Measurements from ENCODE around the gene CACNG8. TPM values are rescaled to one million over a fixed set of nuclear protein-coding genes. Genes with fewer than 3 reads are reported as not detected.

The CACNG8 gene
- total and polyA plus RNA-seq, 2 experiments from 2014 or later, result 0.06 to 0.13 TPM

- Histone ChIP-seq H4K20me1 (ENCODE audit: insufficient read depth, poor library complexity, severe bottlenecking) (no peaks in the 10 kb centered on the region), H3K79me2 (no peaks in the 10 kb centered on the region), H3K36me3 (replicated peaks; ENCODE audit: insufficient read depth, low read depth) (no peaks in the 10 kb centered on the region), H3K4me3 (no peak overlapping the region), H3K4me2 (no peak overlapping the region), H3K9me2 (replicated peaks; ENCODE audit: insufficient read depth) (no peaks in the 10 kb centered on the region), H3K27ac (no peak overlapping the region), H3K9me3 (ENCODE audit: low read depth) (no peaks in the 10 kb centered on the region), H3K27me3 (peaks cover 69% of the 10 kb centered on the region), H2AFZ (no peak overlapping the region), H3K4me1 (ENCODE audit: insufficient read depth) (no peaks in the 10 kb centered on the region)
- no peak for TF ChIP-seq CTCF (IDR thresholded peaks at IDR 0.05; ENCODE audit: poor library complexity)
- no peak for TF ChIP-seq EZH2 (IDR thresholded peaks at IDR 0.05; ENCODE audit: borderline replicate concordance)
- no peak for TF ChIP-seq EZH2phosphoT487 (IDR thresholded peaks at IDR 0.05; ENCODE audit: low read depth, severe bottlenecking, unreplicated experiment)
- 89% methylated on average over 4 of the region's 4 CpGs for WGBS (ENCODE audit: low lambda C conversion rate, missing lambda C conversion rate)
- no peak for DNase-seq (ENCODE audit: low spot score)
Measured at GRCh38 chr19:53944416-53944815, 18.3 kb upstream of the CACNG8 start.

DNA sequence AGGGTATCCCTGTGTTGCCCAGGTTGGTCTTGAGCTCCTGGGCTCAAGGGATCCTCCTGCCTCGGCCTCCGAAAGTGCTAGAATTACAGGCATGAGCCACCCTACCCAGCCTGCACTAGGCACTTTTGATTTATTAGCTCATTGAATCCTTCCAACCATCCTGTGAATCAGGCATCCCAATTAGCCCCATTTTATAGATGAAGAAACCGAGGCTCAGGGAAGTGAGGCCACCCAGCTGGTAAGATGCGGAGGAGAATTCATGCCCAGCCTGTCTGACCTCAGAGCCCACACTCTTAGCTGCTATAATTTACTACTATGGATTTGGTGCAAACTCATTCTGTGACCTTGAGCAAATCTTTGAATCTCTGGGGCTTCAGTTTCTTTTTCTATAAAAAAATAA, 17.8 kb upstream of the CACNG8 start:
- WGBS (ENCODE audit: low lambda C conversion rate, missing lambda C conversion rate), result 86% methylated on average over 4 of the region's 4 CpGs
- Histone ChIP-seq H3K4me2 (no peak overlapping the region), H3K9me3 (ENCODE audit: low read depth) (no peaks in the 10 kb centered on the region), H4K20me1 (ENCODE audit: insufficient read depth, poor library complexity, severe bottlenecking) (no peaks in the 10 kb centered on the region), H3K9me2 (replicated peaks; ENCODE audit: insufficient read depth) (no peaks in the 10 kb centered on the region), H3K27me3 (peaks cover 64% of the 10 kb centered on the region), H3K4me1 (ENCODE audit: insufficient read depth) (no peaks in the 10 kb centered on the region), H3K4me3 (no peak overlapping the region), H3K27ac (no peak overlapping the region), H2AFZ (no peak overlapping the region), H3K36me3 (replicated peaks; ENCODE audit: insufficient read depth, low read depth) (no peaks in the 10 kb centered on the region), H3K79me2 (no peaks in the 10 kb centered on the region)
- no peak for TF ChIP-seq EZH2 (IDR thresholded peaks at IDR 0.05; ENCODE audit: borderline replicate concordance)
- no peak for TF ChIP-seq EZH2phosphoT487 (IDR thresholded peaks at IDR 0.05; ENCODE audit: low read depth, severe bottlenecking, unreplicated experiment)
- TF ChIP-seq CTCF (IDR thresholded peaks at IDR 0.05; ENCODE audit: poor library complexity), result no peak
- no peak for DNase-seq (ENCODE audit: low spot score)

GRCh38 chr19:53945441-53945840, 17.3 kb upstream of the CACNG8 start:
- WGBS (ENCODE audit: low lambda C conversion rate, missing lambda C conversion rate), result 37% methylated on average over 9 of the region's 9 CpGs
- no peak overlapping the region for H3K4me2 ChIP-seq
- TF ChIP-seq EZH2 (IDR thresholded peaks at IDR 0.05; ENCODE audit: borderline replicate concordance) (no peak), CTCF (IDR thresholded peaks at IDR 0.05; ENCODE audit: poor library complexity) (no peak), EZH2phosphoT487 (IDR thresholded peaks at IDR 0.05; ENCODE audit: low read depth, severe bottlenecking, unreplicated experiment) (no peak)

GRCh38 chr19:53945998-53946397, 16.7 kb upstream of the CACNG8 start:
- no peaks in the 10 kb centered on the region for H3K9me3 ChIP-seq (ENCODE audit: low read depth)
- TF ChIP-seq EZH2 (IDR thresholded peaks at IDR 0.05; ENCODE audit: borderline replicate concordance) (no peak), EZH2phosphoT487 (IDR thresholded peaks at IDR 0.05; ENCODE audit: low read depth, severe bottlenecking, unreplicated experiment) (no peak), CTCF (IDR thresholded peaks at IDR 0.05; ENCODE audit: poor library complexity) (no peak)
- DNase-seq (ENCODE audit: low spot score), result no peak
- H3K9me2 ChIP-seq (replicated peaks; ENCODE audit: insufficient read depth), result no peaks in the 10 kb centered on the region
- no peaks in the 10 kb centered on the region for H3K79me2 ChIP-seq
- WGBS (ENCODE audit: low lambda C conversion rate, missing lambda C conversion rate), result 96% methylated on average over 2 of the region's 2 CpGs
- no peaks in the 10 kb centered on the region for H3K36me3 ChIP-seq (replicated peaks; ENCODE audit: insufficient read depth, low read depth)
- H3K4me3 ChIP-seq, result no peak overlapping the region
- H3K4me2 ChIP-seq, result no peak overlapping the region
- H4K20me1 ChIP-seq (ENCODE audit: insufficient read depth, poor library complexity, severe bottlenecking), result no peaks in the 10 kb centered on the region
- no peaks in the 10 kb centered on the region for H3K4me1 ChIP-seq (ENCODE audit: insufficient read depth)
- H2AFZ ChIP-seq, result no peak overlapping the region
- peaks cover 56% of the 10 kb centered on the region for H3K27me3 ChIP-seq
- H3K27ac ChIP-seq, result no peak overlapping the region

More at GRCh38 chr19:53945441-53945840, 17.3 kb upstream of the CACNG8 start:
- Histone ChIP-seq H3K4me3 (no peak overlapping the region), H3K79me2 (no peaks in the 10 kb centered on the region), H4K20me1 (ENCODE audit: insufficient read depth, poor library complexity, severe bottlenecking) (no peaks in the 10 kb centered on the region), H3K27me3 (peaks cover 59% of the 10 kb centered on the region), H3K27ac (no peak overlapping the region), H2AFZ (no peak overlapping the region), H3K4me1 (ENCODE audit: insufficient read depth) (no peaks in the 10 kb centered on the region), H3K9me3 (ENCODE audit: low read depth) (no peaks in the 10 kb centered on the region), H3K9me2 (replicated peaks; ENCODE audit: insufficient read depth) (no peaks in the 10 kb centered on the region), H3K36me3 (replicated peaks; ENCODE audit: insufficient read depth, low read depth) (no peaks in the 10 kb centered on the region)
- DNase-seq (ENCODE audit: low spot score), result no peak

All from hepatocyte (in vitro differentiated cells).